Measurements from ENCODE around the gene TCERG1L.
A peak's percentile ranks its signal among the peaks of the same experiment; 100 is the strongest.

Gene TCERG1L

GRCh38 chr10:131070856-131071255, 240.7 kb downstream of the TCERG1L start:
- H3K27ac ChIP-seq = no peak overlapping the region
- no peak for TF ChIP-seq CTCF (conservative IDR thresholded peaks at IDR 0.05)

GRCh38 chr10:131068760-131069159, 242.8 kb downstream of the TCERG1L start:
- TF ChIP-seq CTCF (conservative IDR thresholded peaks at IDR 0.05) = no peak

GRCh38 chr10:131068311-131068710, 243.2 kb downstream of the TCERG1L start:
- peak overlapping the region; percentile 9; the same call in 1 of the 2 replicates for H3K27ac ChIP-seq
- no peak for TF ChIP-seq CTCF (conservative IDR thresholded peaks at IDR 0.05)

More at GRCh38 chr10:131068760-131069159, 242.8 kb downstream of the TCERG1L start:
- H3K27ac ChIP-seq = peak overlapping the region; percentile 9; the same call in 1 of the 2 replicates

- no peak for TF ChIP-seq CTCF (conservative IDR thresholded peaks at IDR 0.05)
- peak overlapping the region; percentile 9; the same call in 1 of the 2 replicates for H3K27ac ChIP-seq
Observed at GRCh38 chr10:131067690-131068089, 243.8 kb downstream of the TCERG1L start.

GRCh38 chr10:131065673-131066305, 245.7 kb downstream of the TCERG1L start:
- TF ChIP-seq CTCF (conservative IDR thresholded peaks at IDR 0.05) = no peak
- H3K27ac ChIP-seq = no peak overlapping the region

- no peak overlapping the region for H3K27ac ChIP-seq
- TF ChIP-seq CTCF (conservative IDR thresholded peaks at IDR 0.05) = no peak
Observed at GRCh38 chr10:131063311-131063710, 248.2 kb downstream of the TCERG1L start.

- TF ChIP-seq CTCF (conservative IDR thresholded peaks at IDR 0.05) = no peak
- H3K27ac ChIP-seq = no peak overlapping the region
Observed at GRCh38 chr10:131062621-131063260, 248.8 kb downstream of the TCERG1L start.
